ENCODE results near the gene ANO1. TPM values are rescaled to one million over a fixed set of nuclear protein-coding genes. Genes with fewer than 3 reads are reported as not detected.

ANO1 gene
- total RNA-seq, 1 donor from 2014 or later, result 7.7 TPM

DNA sequence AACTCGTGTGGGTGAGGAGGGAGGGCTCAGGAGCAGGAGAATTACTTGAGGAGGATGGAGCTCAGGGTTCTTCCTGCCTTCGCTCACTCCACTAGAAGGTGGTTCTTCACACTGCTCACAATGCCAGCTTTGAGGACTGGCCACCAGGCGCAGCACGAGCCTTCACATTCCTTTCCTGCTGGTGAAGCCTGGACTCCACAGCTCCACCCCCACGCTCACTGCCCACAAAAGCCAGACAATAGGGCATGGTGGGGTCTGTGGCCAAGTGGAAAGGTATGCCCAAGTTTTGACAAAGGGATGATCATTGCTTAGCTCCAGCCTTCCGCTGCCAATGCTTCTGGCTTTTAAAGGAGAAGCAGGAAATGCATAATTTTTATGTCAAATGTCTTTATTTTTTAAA lies 67.0 kb downstream of the ANO1 start:
- Histone ChIP-seq H3K9me3 (replicated peaks) (no peaks in the 10 kb centered on the region), H3K4me1 (peaks cover 14% of the 10 kb centered on the region), H3K27me3 (ENCODE audit: low read depth) (peaks cover 92% of the 10 kb centered on the region), H3K4me3 (no peak overlapping the region), H3K36me3 (no peaks in the 10 kb centered on the region), H3K27ac (replicated peaks) (no peak overlapping the region)
- TF ChIP-seq, protein P1, sequence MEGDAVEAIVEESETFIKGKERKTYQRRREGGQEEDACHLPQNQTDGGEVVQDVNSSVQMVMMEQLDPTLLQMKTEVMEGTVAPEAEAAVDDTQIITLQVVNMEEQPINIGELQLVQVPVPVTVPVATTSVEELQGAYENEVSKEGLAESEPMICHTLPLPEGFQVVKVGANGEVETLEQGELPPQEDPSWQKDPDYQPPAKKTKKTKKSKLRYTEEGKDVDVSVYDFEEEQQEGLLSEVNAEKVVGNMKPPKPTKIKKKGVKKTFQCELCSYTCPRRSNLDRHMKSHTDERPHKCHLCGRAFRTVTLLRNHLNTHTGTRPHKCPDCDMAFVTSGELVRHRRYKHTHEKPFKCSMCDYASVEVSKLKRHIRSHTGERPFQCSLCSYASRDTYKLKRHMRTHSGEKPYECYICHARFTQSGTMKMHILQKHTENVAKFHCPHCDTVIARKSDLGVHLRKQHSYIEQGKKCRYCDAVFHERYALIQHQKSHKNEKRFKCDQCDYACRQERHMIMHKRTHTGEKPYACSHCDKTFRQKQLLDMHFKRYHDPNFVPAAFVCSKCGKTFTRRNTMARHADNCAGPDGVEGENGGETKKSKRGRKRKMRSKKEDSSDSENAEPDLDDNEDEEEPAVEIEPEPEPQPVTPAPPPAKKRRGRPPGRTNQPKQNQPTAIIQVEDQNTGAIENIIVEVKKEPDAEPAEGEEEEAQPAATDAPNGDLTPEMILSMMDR (IDR thresholded peaks at IDR 0.05; ENCODE audit: borderline replicate concordance), result no peak
- intact Hi-C loops (cut with micrococcal nuclease), result no loop called here
- no peak for DNase-seq

DNA sequence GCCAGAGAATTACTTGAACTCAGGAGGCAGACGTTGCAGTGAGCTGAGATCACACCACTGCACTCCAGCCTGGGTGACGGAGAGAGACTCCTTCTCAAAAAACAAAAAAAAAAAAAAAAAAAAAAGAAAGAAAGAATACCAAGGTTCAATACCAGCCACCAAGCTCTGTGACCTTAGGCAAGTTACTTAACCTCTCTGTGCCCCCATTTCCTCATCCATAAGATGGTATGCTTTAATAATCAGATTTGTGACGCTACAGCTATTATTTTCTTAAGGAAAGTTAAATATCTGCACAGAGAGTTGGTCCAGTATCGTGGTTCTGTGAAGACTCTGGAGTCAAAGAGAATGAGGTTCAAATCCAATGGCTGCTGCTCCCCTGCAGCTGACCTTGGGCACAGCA lies 67.7 kb downstream of the ANO1 start:
- H3K4me1 ChIP-seq, result peaks cover 13% of the 10 kb centered on the region
- TF ChIP-seq, protein P1 (IDR thresholded peaks at IDR 0.05; ENCODE audit: borderline replicate concordance), result no peak
- H3K9me3 ChIP-seq (replicated peaks), result no peaks in the 10 kb centered on the region
- no peak overlapping the region for H3K27ac ChIP-seq (replicated peaks)
- no peaks in the 10 kb centered on the region for H3K36me3 ChIP-seq
- no peak for DNase-seq
- intact Hi-C loops (cut with micrococcal nuclease), result no loop called here
- no peak overlapping the region for H3K4me3 ChIP-seq
- H3K27me3 ChIP-seq (ENCODE audit: low read depth), result peaks cover 95% of the 10 kb centered on the region

DNA sequence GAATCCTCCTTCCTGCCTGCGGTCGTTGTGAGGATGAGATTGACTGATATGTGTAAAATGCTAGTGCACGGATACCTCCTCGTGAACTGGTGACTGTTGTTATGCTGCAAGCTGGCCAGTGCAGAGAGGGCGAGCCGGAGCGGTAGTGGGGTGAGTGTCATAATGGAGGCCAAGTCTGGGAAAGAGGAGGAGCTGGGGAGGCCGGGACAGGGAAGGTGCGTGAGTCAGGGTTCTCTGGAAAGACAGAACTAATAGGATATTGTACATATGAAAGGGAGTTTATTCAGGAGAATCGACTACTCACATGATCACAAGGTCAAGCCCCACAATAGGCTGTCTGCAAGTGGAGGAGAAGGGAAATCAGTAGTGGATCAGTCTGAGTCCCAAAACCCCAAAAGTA lies 68.2 kb downstream of the ANO1 start:
- no peaks in the 10 kb centered on the region for H3K9me3 ChIP-seq (replicated peaks)
- H3K4me3 ChIP-seq, result no peak overlapping the region
- H3K36me3 ChIP-seq, result no peaks in the 10 kb centered on the region
- H3K4me1 ChIP-seq, result peaks cover 9% of the 10 kb centered on the region
- H3K27me3 ChIP-seq (ENCODE audit: low read depth), result peaks cover 93% of the 10 kb centered on the region
- no peak for DNase-seq
- TF ChIP-seq, protein P1 (IDR thresholded peaks at IDR 0.05; ENCODE audit: borderline replicate concordance), result no peak
- intact Hi-C loops (cut with micrococcal nuclease), result no loop called here
- no peak overlapping the region for H3K27ac ChIP-seq (replicated peaks)

DNA sequence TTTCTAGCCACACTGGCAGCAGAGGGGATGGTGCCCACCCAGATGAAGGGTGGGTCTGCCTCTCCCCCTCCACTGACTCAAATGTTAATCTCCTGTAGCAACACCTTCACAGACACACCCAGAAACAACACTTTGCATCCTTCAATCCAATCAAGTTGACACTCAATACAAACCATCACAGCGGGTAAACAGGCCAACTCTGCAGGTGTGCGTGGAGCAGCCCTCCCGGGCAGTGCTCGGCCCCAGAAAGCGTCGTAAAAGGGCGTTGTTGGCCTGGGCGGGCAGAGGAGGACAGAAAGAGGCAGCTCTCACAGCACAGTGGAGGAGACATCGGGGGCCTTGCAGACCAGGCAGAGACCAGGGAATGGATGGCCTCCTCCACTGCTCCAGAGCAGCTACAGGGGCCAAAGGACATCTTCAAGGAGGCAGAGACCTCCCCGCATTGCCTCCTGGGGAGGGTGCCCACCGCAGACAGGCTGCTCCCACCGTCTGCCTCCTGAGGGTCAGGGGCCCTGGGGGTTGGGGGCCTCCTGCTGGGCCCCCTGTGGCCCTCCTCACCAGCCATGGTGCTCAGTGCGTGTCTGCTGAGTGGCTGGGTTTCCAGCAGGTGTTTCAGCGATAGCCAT lies 68.9 kb downstream of the ANO1 start:
- Histone ChIP-seq H3K4me3 (no peak overlapping the region), H3K36me3 (no peaks in the 10 kb centered on the region), H3K27ac (replicated peaks) (no peak overlapping the region), H3K27me3 (ENCODE audit: low read depth) (peaks cover 87% of the 10 kb centered on the region), H3K4me1 (peaks cover 3% of the 10 kb centered on the region), H3K9me3 (replicated peaks) (no peaks in the 10 kb centered on the region)
- TF ChIP-seq, protein P1 (IDR thresholded peaks at IDR 0.05; ENCODE audit: borderline replicate concordance), result no peak
- no peak for DNase-seq
- intact Hi-C loops (cut with micrococcal nuclease), result no loop called here

DNA sequence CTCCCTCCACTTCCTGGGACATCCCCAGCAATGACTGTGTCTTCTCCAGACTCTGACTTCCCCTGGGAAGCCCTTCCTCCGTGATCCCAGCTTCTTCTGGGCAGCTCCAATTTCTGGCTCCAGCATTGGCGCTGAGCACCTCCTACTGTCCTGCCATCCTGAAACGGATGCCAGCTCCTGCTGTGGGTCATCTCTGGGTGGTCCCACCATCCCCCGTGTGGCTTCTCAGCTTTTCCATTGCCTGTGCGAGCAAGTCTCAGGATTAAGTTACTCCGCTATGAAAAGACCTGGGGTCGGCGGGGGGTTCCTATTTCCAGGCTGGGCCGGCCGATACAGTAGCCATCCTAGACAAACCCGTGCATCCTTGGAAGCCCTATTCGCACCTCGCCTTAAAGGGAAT lies 69.6 kb downstream of the ANO1 start:
- H3K27me3 ChIP-seq (ENCODE audit: low read depth), result peaks cover 81% of the 10 kb centered on the region
- no peaks in the 10 kb centered on the region for H3K36me3 ChIP-seq
- H3K9me3 ChIP-seq (replicated peaks), result no peaks in the 10 kb centered on the region
- H3K4me3 ChIP-seq, result no peak overlapping the region
- DNase-seq, result no peak
- H3K27ac ChIP-seq (replicated peaks), result no peak overlapping the region
- intact Hi-C loops (cut with micrococcal nuclease), result no loop called here
- TF ChIP-seq, protein P1 (IDR thresholded peaks at IDR 0.05; ENCODE audit: borderline replicate concordance), result no peak
- no peaks in the 10 kb centered on the region for H3K4me1 ChIP-seq

All from left ventricle myocardium inferior (tissue), 1 donor.